DND-41 (cell line): ENCODE data around the gene ESYT3.
"Not testable (repeated sequence)": the region's sequence is repeated elsewhere in the genome, so short reads cannot be mapped to it uniquely, and the experiment has no call there.

Source experiments
- ATAC-seq: fragments of 200-7000 bp; cut with Tn5 transposase; 3 replicates; pipeline ENCODE4 v1.9.1; 2021; ENCODE audit warnings: low read depth; ENCODE audit not compliant: insufficient read depth
- DNase-seq: peaks from one replicate; pipeline ENCODE4 v3.0.0-alpha.2; 2020
- H2AFZ ChIP-seq: 2 replicates; pipeline ENCODE4 v1.6.0; 2012; ENCODE audit warnings: low read depth, low read length
- H3K27ac ChIP-seq: 2 replicates; pipeline ENCODE4 v1.5.1; 2012; ENCODE audit warnings: low read length, inconsistent platforms
- H3K27me3 ChIP-seq: fragments of 200-600 bp; sonication (generic); 2 replicates; pipeline ENCODE4 v1.6.0; 2012; ENCODE audit warnings: low read length, mild to moderate bottlenecking, inconsistent platforms; ENCODE audit not compliant: insufficient read depth, poor library complexity
- H3K36me3 ChIP-seq: 2 replicates; pipeline ENCODE4 v1.5.1; 2012; ENCODE audit warnings: low read length, inconsistent platforms; ENCODE audit not compliant: insufficient read depth
- H3K4me1 ChIP-seq: 2 replicates; pipeline ENCODE4 v1.5.1; 2012; ENCODE audit warnings: mild to moderate bottlenecking, low read length; ENCODE audit not compliant: insufficient read depth
- H3K4me2 ChIP-seq: 2 replicates; pipeline ENCODE4 v1.6.0; 2012; ENCODE audit warnings: mild to moderate bottlenecking, moderate library complexity, low read length, inconsistent platforms; ENCODE audit not compliant: insufficient read depth
- H3K4me3 ChIP-seq, 2 experiments: fragments of 200-600 bp in 1 of 2; shearing (Covaris generic) in 1 of 2; 2 replicates each; pipeline ENCODE4 v1.5.1; 2012 to 2016; ENCODE audit warnings: inconsistent platforms in 2 of 2, low read length in 2 of 2, mild to moderate bottlenecking in 2 of 2, low read depth in 1 of 2, moderate library complexity in 1 of 2
- H3K79me2 ChIP-seq: 2 replicates; pipeline ENCODE4 v1.6.0; 2012; ENCODE audit warnings: low read length, inconsistent platforms; ENCODE audit not compliant: insufficient read depth
- H3K9ac ChIP-seq: 2 replicates; pipeline ENCODE4 v1.6.0; 2012; ENCODE audit warnings: low read depth, mild to moderate bottlenecking, inconsistent platforms, low read length, moderate library complexity
- H3K9me3 ChIP-seq: 2 replicates; pipeline ENCODE4 v1.5.1; 2012; ENCODE audit warnings: low read length, moderate library complexity, mild to moderate bottlenecking, inconsistent platforms; ENCODE audit not compliant: insufficient read depth, severe bottlenecking
- H4K20me1 ChIP-seq: 2 replicates; pipeline ENCODE4 v1.6.0; 2012; ENCODE audit warnings: low read length; ENCODE audit not compliant: insufficient read depth
- EZH2 ChIP-seq: IDR thresholded peaks from 3 replicates; pipeline ENCODE4 v1.6.1; 2012; ENCODE audit warnings: borderline replicate concordance, low read depth, mild to moderate bottlenecking, moderate library complexity, low read length, inconsistent platforms; ENCODE audit not compliant: severe bottlenecking
- TF ChIP-seq, protein P1 (sequence below): IDR thresholded peaks from 2 replicates; pipeline ENCODE4 v1.5.1; 2012; ENCODE audit warnings: borderline replicate concordance, low read length, moderate library complexity, mild to moderate bottlenecking; ENCODE audit not compliant: poor library complexity, severe bottlenecking; ENCODE audit errors: extremely low read depth

Gene ESYT3

DNA sequence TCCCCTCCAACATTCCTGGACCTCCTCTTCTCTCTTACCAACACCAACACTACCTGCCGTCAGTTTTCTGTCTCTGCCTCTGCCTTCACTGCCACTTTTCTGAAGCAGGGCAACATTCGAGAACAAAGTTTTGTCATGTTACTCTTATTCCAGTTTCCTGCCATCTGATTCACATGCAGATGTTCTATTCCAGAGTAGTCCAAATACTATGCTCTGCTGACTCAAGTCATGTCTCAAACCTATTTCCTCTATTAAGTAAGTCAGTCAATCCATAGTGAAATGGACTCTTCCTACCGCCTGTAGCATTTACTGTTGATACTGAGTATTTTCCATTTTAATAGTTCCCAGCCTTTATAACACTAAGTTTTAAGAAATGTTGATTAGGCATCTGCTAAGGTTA, 43.4 kb downstream of the ESYT3 start:
- H3K4me3 ChIP-seq = no peak overlapping the region
- no peak overlapping the region for H3K4me2 ChIP-seq
- ATAC-seq (no peak), DNase-seq (no peak)
- H3K27me3 ChIP-seq = no peaks in the 10 kb centered on the region
- no peaks in the 10 kb centered on the region for H3K9me3 ChIP-seq
- no peaks in the 10 kb centered on the region for H4K20me1 ChIP-seq
- no peak for TF ChIP-seq EZH2
- TF ChIP-seq, protein P1, sequence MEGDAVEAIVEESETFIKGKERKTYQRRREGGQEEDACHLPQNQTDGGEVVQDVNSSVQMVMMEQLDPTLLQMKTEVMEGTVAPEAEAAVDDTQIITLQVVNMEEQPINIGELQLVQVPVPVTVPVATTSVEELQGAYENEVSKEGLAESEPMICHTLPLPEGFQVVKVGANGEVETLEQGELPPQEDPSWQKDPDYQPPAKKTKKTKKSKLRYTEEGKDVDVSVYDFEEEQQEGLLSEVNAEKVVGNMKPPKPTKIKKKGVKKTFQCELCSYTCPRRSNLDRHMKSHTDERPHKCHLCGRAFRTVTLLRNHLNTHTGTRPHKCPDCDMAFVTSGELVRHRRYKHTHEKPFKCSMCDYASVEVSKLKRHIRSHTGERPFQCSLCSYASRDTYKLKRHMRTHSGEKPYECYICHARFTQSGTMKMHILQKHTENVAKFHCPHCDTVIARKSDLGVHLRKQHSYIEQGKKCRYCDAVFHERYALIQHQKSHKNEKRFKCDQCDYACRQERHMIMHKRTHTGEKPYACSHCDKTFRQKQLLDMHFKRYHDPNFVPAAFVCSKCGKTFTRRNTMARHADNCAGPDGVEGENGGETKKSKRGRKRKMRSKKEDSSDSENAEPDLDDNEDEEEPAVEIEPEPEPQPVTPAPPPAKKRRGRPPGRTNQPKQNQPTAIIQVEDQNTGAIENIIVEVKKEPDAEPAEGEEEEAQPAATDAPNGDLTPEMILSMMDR = no peak
- no peak overlapping the region for H2AFZ ChIP-seq
- H3K27ac ChIP-seq = no peak overlapping the region
- no peaks in the 10 kb centered on the region for H3K4me1 ChIP-seq
- H3K9ac ChIP-seq = no peak overlapping the region
- H3K79me2 ChIP-seq = no peaks in the 10 kb centered on the region
- no peaks in the 10 kb centered on the region for H3K36me3 ChIP-seq

DNA sequence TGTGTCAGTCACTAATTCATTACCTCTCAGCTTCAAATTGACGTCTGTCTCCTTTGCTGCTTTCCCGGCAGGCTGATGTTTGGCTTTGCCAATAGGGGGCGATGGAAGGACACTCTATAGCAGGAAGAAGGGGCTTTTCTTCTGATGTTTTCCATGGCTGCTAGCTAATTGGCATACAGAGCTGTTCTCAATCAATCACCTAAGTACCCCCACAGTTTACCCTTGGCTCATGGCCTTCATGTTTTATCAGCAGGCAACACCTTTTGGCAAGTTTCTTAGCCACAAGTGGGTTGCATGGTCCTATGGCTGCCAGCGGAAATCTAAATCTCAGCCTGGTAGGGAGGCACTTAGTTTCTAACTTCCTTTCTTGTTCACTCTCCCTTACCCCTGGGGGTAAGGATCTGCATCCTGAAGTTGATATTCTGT, 45.0 kb downstream of the ESYT3 start:
- H2AFZ ChIP-seq = peak overlapping the region; percentile 13; the same call in 1 of the 2 replicates
- no peaks in the 10 kb centered on the region for H3K79me2 ChIP-seq
- TF ChIP-seq, protein P1 = peak; percentile 85
- no peak for TF ChIP-seq EZH2
- no peaks in the 10 kb centered on the region for H3K36me3 ChIP-seq
- no peaks in the 10 kb centered on the region for H3K9me3 ChIP-seq
- DNase-seq (peak; percentile 62), ATAC-seq (peak; percentile 76)
- no peaks in the 10 kb centered on the region for H3K27me3 ChIP-seq
- H3K4me2 ChIP-seq = no peak overlapping the region
- no peaks in the 10 kb centered on the region for H3K4me1 ChIP-seq
- no peak overlapping the region for H3K27ac ChIP-seq
- no peak overlapping the region for H3K9ac ChIP-seq
- H3K4me3 ChIP-seq = no peak overlapping the region
- H4K20me1 ChIP-seq = no peaks in the 10 kb centered on the region

DNA sequence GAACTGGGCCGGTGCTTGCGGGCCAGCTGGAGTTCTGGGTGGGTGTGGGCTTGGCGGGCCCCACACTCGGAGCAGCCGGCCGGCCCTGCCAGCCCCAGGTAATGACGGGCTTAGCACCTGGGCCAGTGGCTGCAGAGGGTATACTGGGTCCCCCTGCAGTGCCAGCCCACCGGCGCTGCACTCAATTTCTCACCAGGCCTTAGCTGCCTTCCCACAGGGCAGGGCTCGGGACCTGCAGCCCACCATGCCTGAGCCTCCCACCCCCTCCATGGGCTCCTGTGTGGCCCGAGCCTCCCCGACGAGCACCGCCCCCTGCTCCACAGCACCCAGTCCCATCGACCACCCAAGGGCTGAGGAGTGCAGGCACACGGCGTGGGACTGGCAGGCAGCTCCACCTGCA, 50.3 kb downstream of the ESYT3 start:
- not testable (repeated sequence) for H3K27me3 ChIP-seq, ATAC-seq, H2AFZ ChIP-seq, H3K4me1 ChIP-seq, H3K27ac ChIP-seq, H3K4me2 ChIP-seq, H3K36me3 ChIP-seq, DNase-seq, H3K4me3 ChIP-seq, H4K20me1 ChIP-seq, H3K79me2 ChIP-seq, H3K9ac ChIP-seq
- H3K9me3 ChIP-seq = peaks cover 23% of the 10 kb centered on the region

DNA sequence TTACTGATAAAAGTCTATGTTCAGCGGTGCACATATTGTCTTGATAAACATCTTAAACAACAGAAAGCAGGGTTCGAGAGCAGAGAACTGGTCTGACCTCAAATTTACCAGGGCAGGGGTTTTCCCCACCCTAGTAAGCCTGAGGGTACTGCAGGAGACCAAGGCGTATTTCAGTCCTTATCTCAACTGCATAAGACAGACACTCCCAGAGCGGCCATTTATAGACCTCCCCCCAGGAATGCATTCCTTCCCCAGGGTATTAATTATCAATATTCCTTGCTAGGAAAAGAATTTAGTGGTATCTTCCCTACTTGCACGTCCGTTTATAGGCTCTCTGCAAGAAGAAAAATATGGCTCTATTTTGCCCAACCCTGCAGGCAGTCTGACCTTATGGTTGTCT, 52.2 kb downstream of the ESYT3 start:
- ATAC-seq, H3K4me2 ChIP-seq, H3K4me1 ChIP-seq, H3K36me3 ChIP-seq, H3K4me3 ChIP-seq, H3K79me2 ChIP-seq, H2AFZ ChIP-seq, H3K27me3 ChIP-seq, H3K27ac ChIP-seq, H4K20me1 ChIP-seq, H3K9ac ChIP-seq: not testable (repeated sequence)
- DNase-seq = peak; percentile 11
- peaks cover 23% of the 10 kb centered on the region for H3K9me3 ChIP-seq
